GM12873 (cell line): ENCODE data around the gene AMZ1.

Experiments
- CTCF ChIP-seq: IDR thresholded peaks from 2 replicates; pipeline ENCODE4 v1.5.1; 2012; ENCODE audit warnings: low read depth, mild to moderate bottlenecking, moderate library complexity, low read length, control low read depth; ENCODE audit not compliant: insufficient read depth; ENCODE audit errors: missing control alignments

AMZ1 gene

GRCh38 chr7:2713978-2714377 lies 26.0 kb downstream of the AMZ1 start:
- TF ChIP-seq CTCF, result no peak

GRCh38 chr7:2714636-2715035 lies 26.6 kb downstream of the AMZ1 start:
- no peak for TF ChIP-seq CTCF

GRCh38 chr7:2715341-2716231 lies 27.6 kb downstream of the AMZ1 start:
- no peak for TF ChIP-seq CTCF

- TF ChIP-seq CTCF, result no peak
Measured at GRCh38 chr7:2716488-2716887, 28.5 kb downstream of the AMZ1 start.

- TF ChIP-seq CTCF, result no peak
Measured at GRCh38 chr7:2716906-2717292, 28.9 kb downstream of the AMZ1 start.

- no peak for TF ChIP-seq CTCF
Measured at GRCh38 chr7:2717293-2718261, 29.6 kb downstream of the AMZ1 start.
